Small intestine (tissue), 7 donors: ENCODE results near the gene ZFPM1. TPM values are rescaled to one million over a fixed set of nuclear protein-coding genes. Genes with fewer than 3 reads are reported as not detected.
A peak's percentile ranks its signal among the peaks of the same experiment; 100 is the strongest.

Experiments used
- DNase-seq, 2 donors: peaks; one replicate each; pipeline versions ENCODE4 v3.0.0 to v3.0.0-alpha.2; 2013
- FAIRE-seq: peaks from 2 replicates; lab custom pipeline; 2012; peaks lifted over from hg19 to GRCh38; lab: Jason Lieb, UNC
- H3K27ac ChIP-seq, 3 donors: one replicate each; pipeline ENCODE4 v1.5.1; 2013; ENCODE audit warnings: low read length in 2 of 3, mild to moderate bottlenecking in 2 of 3, control low read depth in 1 of 3, inconsistent platforms in 1 of 3, low read depth in 1 of 3, moderate library complexity in 1 of 3
- H3K27me3 ChIP-seq, 3 donors: one replicate each; pipeline ENCODE4 v1.6.1; 2013; ENCODE audit warnings: low read length in 3 of 3, inconsistent platforms in 1 of 3; ENCODE audit not compliant: control insufficient read depth in 3 of 3, insufficient read depth in 3 of 3
- H3K36me3 ChIP-seq, 3 donors: one replicate each; pipeline ENCODE4 v1.6.1; 2013; ENCODE audit warnings: low read length in 3 of 3, inconsistent platforms in 1 of 3, low read depth in 1 of 3, mild to moderate bottlenecking in 1 of 3, moderate library complexity in 1 of 3; ENCODE audit not compliant: control insufficient read depth in 3 of 3, insufficient read depth in 2 of 3
- H3K4me1 ChIP-seq, 3 donors: one replicate each; pipeline ENCODE4 v1.6.1; 2013; ENCODE audit warnings: low read length in 2 of 3, inconsistent platforms in 1 of 3, low read depth in 1 of 3, mild to moderate bottlenecking in 1 of 3, moderate library complexity in 1 of 3; ENCODE audit not compliant: control insufficient read depth in 3 of 3, insufficient read depth in 2 of 3
- H3K4me3 ChIP-seq, 3 donors: one replicate each; pipeline ENCODE4 v1.5.1; 2013; ENCODE audit warnings: low read length in 3 of 3, control low read depth in 1 of 3, inconsistent platforms in 1 of 3, low read depth in 1 of 3, mild to moderate bottlenecking in 1 of 3, moderate library complexity in 1 of 3
- H3K9me3 ChIP-seq, 2 donors: one replicate each; pipeline ENCODE4 v1.6.1; 2013; ENCODE audit warnings: low read depth in 1 of 2, low read length in 1 of 2; ENCODE audit not compliant: control insufficient read depth in 2 of 2, insufficient read depth in 1 of 2
- WGBS, 3 donors: extraction: QIAGEN DNeasy Blood & Tissue Kit; methylation state at CpG; one replicate each; pipeline ENCODE4 v1.1.7; 2013; 5-methylcytosine and 5-hydroxymethylcytosine counted together
- polyA plus RNA-seq, 4 donors: library from polyadenylated mRNA; stranded (reverse) in 3 of 4; unstranded in 1 of 4; fragments of 200-250 nt in 3 of 4; fragments of 120-200 nt in 1 of 4; gene quantifications; one replicate each; pipeline versions ENCODE4 v1.2.1 to v1.2.3, GENCODE V29; 2013
- donor health status: healthy with polysubstance abuse.
- donor health status: control.
- donor health status: control.
- donor health status: Bipolar disorder and iron deficiency.
- donor health status: healthy.

Gene ZFPM1
- polyA plus RNA-seq, 4 donors: 8.1 to 26.6 (median 12.0) TPM

DNA sequence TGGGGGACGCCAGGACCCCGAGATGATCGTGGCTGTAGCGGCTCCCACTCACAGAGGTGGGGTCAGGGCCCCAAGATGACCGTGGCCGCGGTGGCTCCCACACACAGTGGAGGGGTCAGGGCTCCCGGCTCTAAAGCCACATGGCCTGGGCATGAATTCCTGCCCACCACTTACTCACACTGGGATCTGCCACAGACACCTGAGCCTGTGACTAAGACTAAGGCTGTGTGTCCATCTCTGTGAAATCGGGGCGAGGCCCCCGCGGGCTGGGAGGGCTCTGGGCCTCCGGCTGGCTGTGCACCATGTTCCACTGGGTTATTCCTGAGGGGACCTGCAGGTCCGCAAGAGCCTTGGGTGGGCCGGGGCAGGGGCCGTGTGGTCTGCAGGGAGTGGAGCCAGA, 18.5 kb downstream of the ZFPM1 start:
- H3K9me3 ChIP-seq: no peaks in the 10 kb centered on the region
- FAIRE-seq: no peak
- DNase-seq: no peak
- H3K27ac ChIP-seq: no peak overlapping the region
- peaks cover 0 to 93% (median 0%) of the 10 kb centered on the region in 3 donors for H3K36me3 ChIP-seq
- H3K4me1 ChIP-seq: peaks cover 0 to 71% (median 3%) of the 10 kb centered on the region in 3 donors
- no peaks in the 10 kb centered on the region for H3K27me3 ChIP-seq
- H3K4me3 ChIP-seq: no peak overlapping the region
- WGBS, 3 donors: 75 to 87% (median 79%) methylated on average over 16 of the region's 16 CpGs

DNA sequence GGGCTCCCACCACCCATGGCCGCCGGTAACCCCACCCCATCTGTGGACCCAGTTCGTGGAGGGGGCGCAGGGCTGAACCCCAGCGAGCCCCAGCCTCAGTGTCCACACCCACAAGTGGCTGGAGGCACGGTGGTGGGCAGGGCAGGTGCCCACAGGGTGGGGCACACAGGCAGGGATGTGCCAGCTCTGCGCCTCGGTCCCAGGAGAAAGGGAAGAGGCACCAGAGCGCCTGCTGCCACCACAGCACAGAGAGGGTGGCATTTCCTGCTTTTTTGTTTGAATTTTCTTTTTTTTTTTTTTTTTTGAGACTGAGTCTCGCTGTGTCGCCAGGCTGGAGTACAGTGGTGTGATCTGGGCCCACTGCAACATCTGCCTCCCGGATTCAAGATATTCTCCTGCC, 19.0 kb downstream of the ZFPM1 start:
- DNase-seq (no peak), FAIRE-seq (no peak)
- WGBS, 3 donors: 40 to 54% (median 49%) methylated on average over 10 to 12 of the region's 12 CpGs
- Histone ChIP-seq H3K4me3 (no peak overlapping the region), H3K36me3 (peaks cover 0 to 93% (median 0%) of the 10 kb centered on the region in 3 donors), H3K27ac (peak overlapping the region in 1 of 3 donors; percentile 28), H3K4me1 (peaks cover 0 to 71% (median 3%) of the 10 kb centered on the region in 3 donors), H3K27me3 (no peaks in the 10 kb centered on the region), H3K9me3 (no peaks in the 10 kb centered on the region)

DNA sequence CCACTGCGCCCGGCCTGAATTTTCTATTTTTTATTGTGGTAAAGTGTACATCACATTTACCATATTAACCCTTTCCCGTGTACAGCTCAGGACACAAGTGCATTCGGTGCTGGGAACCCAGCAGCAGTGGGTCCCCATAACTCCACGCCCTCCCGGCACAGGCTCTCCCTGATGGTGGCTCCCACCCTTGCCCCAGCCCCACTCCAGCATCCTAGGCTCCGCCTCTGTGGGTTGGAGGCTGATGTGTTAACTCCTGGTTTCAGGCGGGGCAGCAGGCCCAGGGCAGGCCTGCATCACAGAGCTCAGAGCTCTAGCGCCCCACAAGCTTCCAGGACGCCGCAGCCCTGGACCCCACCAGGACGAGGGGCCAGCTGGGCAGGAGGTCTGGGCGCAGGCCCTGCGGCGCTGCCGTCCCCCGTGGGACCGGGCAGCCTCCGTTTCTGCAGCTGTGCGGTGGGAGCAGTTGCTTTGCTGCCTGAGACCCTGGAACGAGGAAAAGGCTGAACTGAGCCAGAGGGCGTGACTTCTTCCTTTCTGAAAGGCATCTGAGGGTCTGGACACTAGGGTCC, 19.6 kb downstream of the ZFPM1 start:
- H3K9me3 ChIP-seq: no peaks in the 10 kb centered on the region
- H3K27ac ChIP-seq: peak overlapping the region in 1 of 3 donors; percentile 17
- FAIRE-seq (no peak), DNase-seq (no peak)
- H3K36me3 ChIP-seq: peaks cover 0 to 94% (median 0%) of the 10 kb centered on the region in 3 donors
- H3K4me1 ChIP-seq: peaks cover 0 to 71% (median 3%) of the 10 kb centered on the region in 3 donors
- H3K27me3 ChIP-seq: no peaks in the 10 kb centered on the region
- 70 to 76% (median 74%) methylated on average over 22 of the region's 22 CpGs for WGBS, 3 donors
- H3K4me3 ChIP-seq: no peak overlapping the region

DNA sequence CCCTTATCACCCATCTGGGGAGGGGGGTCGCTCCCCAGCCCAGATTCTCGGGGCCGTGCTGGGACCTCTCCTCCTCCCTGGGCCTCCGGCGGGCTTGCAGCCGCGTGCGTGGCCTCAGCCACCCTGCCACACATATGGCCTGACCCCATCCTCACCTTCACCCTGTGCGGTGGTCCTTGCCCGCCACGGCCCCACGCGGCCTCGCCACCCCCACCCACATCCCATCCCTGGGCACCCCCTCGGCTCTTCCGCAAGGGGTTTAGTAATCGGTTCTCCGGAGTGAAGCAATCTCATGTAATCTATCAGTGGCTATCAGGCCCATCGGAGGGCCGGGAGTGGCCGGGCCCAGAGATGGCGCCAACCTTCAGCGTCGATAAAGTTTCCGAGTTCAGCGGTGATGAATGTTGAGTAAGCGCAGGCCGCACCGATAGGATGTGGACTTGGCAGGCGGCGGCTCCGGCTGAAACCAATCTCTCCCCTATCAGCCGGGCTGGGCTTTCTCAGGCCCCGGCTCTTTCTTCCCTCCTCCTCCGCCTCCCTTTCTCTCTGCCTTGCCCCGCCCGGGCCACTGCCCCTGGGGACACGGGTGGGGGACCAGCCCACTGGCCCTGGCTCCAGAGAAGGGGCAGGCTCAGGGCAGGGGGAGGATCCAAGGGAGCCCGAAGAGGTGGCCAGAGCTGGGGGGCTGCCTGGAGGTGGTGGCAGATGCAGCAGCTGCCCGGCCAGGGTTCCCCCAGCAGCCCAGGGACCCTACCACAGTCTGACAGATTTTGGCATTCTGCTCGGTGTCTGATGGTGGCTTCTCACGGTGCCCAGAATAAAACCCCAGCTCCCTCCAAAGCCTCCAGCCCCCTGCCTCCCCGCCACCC, 20.8 kb downstream of the ZFPM1 start:
- no peaks in the 10 kb centered on the region for H3K9me3 ChIP-seq
- peaks cover 0 to 97% (median 4%) of the 10 kb centered on the region in 3 donors for H3K36me3 ChIP-seq
- H3K27me3 ChIP-seq: no peaks in the 10 kb centered on the region
- 29 to 65% (median 49%) methylated on average over 35 to 43 of the region's 43 CpGs for WGBS, 3 donors
- no peak overlapping the region for H3K4me3 ChIP-seq
- H3K4me1 ChIP-seq: peaks cover 3 to 74% (median 3%) of the 10 kb centered on the region in 3 donors
- FAIRE-seq (no peak), DNase-seq (peak in 1 of 2 donors; percentile 84)
- peak overlapping the region; percentile 41 to 53 (median 48) for H3K27ac ChIP-seq

DNA sequence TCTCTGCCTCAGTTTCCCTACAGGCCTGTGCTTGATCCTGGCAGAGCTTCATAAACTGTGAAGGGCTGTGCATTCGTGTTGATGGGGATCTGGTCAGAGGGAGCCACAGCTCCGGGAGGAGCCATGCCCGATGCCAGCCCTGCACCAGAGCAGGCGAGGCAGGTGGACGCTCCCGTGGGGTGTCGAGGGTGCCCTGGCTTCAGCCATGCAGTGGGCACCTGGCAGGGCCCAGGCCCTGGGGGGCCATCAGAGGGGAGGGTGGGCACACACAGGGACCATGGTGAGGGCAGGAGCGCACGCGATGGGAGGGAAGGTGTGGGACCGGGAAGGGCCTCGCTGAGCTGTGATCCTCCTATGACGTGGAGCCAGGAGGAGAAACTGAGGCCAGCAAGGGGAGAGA, 22.0 kb downstream of the ZFPM1 start:
- no peak for DNase-seq
- WGBS, 3 donors: 78 to 86% (median 83%) methylated on average over 13 of the region's 13 CpGs
- no peak for FAIRE-seq
- peaks cover 0 to 94% (median 4%) of the 10 kb centered on the region in 3 donors for H3K36me3 ChIP-seq
- H3K9me3 ChIP-seq: no peaks in the 10 kb centered on the region
- peaks cover 3 to 73% (median 7%) of the 10 kb centered on the region in 3 donors for H3K4me1 ChIP-seq
- H3K4me3 ChIP-seq: no peak overlapping the region
- no peaks in the 10 kb centered on the region for H3K27me3 ChIP-seq
- H3K27ac ChIP-seq: no peak overlapping the region

DNA sequence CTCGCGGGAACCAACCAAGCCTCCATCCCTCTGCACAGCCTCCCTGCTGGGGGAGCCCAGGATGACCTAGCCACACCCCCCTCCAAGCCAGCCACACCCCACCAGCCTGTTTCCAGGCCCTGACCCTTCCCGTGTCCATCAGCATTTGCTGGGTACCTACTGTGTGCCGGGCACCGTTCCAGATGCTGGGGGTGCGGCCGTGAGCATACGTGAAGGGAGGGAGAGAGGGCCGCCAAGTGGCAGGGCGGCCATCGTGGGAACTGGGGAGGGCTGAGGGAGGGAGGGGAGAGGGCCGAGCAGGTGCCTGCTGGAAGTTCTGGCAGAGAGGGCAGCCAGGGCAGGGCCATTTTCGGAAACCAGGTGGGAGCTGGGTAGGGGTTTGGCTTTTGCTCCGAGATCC, 23.1 kb downstream of the ZFPM1 start:
- Histone ChIP-seq H3K4me3 (no peak overlapping the region), H3K4me1 (peaks cover 3 to 84% (median 7%) of the 10 kb centered on the region in 3 donors), H3K27ac (no peak overlapping the region), H3K27me3 (no peaks in the 10 kb centered on the region), H3K9me3 (no peaks in the 10 kb centered on the region), H3K36me3 (peaks cover 0 to 96% (median 4%) of the 10 kb centered on the region in 3 donors)
- DNase-seq (no peak), FAIRE-seq (no peak)
- whole genome bisulfite sequencing, 3 donors: 38 to 66% (median 48%) methylated on average over 13 to 14 of the region's 14 CpGs

DNA sequence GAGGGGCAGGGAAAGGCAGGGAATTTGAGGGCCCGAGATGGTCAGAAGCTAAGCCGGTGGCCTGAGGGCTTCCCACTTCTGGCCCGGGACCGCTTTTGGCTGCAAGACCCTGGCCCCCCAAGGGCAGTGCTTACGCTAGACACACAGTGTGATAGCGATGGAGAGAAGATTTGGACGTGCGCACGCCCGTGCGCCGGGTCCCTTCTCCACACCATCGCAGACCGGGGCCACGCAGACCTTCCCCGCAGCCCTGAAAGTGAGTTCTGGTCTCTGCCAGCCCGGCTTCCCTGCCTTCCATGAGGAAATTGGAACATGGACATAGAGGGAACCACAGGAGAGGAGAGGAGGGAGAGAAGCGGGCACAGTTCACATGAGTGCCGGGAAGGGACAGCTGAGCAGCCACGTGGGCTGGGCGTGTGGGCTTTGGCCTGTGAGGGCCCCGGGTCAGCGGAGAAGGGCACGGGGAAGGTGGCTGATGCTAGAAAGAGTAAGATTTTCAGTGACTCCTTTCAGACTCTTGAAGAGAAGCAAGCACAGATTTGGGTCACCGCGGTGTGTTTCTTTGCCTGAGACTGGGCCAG, 23.8 kb downstream of the ZFPM1 start:
- no peaks in the 10 kb centered on the region for H3K27me3 ChIP-seq
- H3K4me3 ChIP-seq: no peak overlapping the region
- no peaks in the 10 kb centered on the region for H3K9me3 ChIP-seq
- H3K36me3 ChIP-seq: peaks cover 0 to 96% (median 4%) of the 10 kb centered on the region in 3 donors
- H3K4me1 ChIP-seq: peaks cover 3 to 90% (median 7%) of the 10 kb centered on the region in 3 donors
- DNase-seq: no peak
- 60 to 83% (median 71%) methylated on average over 26 of the region's 26 CpGs for WGBS, 3 donors
- H3K27ac ChIP-seq: no peak overlapping the region
- no peak for FAIRE-seq
